NCI-H1930 (cell line): ENCODE results near the gene IL23R.

Source experiments
- DNase-seq, 2 experiments: peaks; one replicate each; lab custom pipeline; 2025; lab: John Stamatoyannopoulos, UW

Gene IL23R

GRCh38 chr1:67300561-67300960 lies 134.3 kb downstream of the IL23R start:
- DNase-seq: no peak

GRCh38 chr1:67304023-67304422 lies 137.8 kb downstream of the IL23R start:
- DNase-seq: no peak

GRCh38 chr1:67306547-67306946 lies 140.3 kb downstream of the IL23R start:
- DNase-seq: no peak

GRCh38 chr1:67307251-67308060 lies 141.2 kb downstream of the IL23R start, which contains the start of gene IL12RB2:
IL12RB2 (plus strand) TSS chr1:67307873; CDS start chr1:67320369, 12,496 bp downstream.
- DNase-seq: no peak

GRCh38 chr1:67308136-67308535 lies 141.9 kb downstream of the IL23R start:
- no peak for DNase-seq
